HG03196 (cell line): ENCODE results near the gene KLHL5.
"Not testable (repeated sequence)": the region's sequence is repeated elsewhere in the genome, so short reads cannot be mapped to it uniquely, and the experiment has no call there.

Experiments
- ATAC-seq: cut with Tn5 transposase; IDR thresholded peaks from one replicate; pipeline ENCODE4 v1.9.1; 2021; ENCODE audit not compliant: unreplicated experiment

The KLHL5 gene

GRCh38 chr4:39085891-39086290 is 23.9 kb downstream of the KLHL5 start:
- no peak for ATAC-seq

DNA sequence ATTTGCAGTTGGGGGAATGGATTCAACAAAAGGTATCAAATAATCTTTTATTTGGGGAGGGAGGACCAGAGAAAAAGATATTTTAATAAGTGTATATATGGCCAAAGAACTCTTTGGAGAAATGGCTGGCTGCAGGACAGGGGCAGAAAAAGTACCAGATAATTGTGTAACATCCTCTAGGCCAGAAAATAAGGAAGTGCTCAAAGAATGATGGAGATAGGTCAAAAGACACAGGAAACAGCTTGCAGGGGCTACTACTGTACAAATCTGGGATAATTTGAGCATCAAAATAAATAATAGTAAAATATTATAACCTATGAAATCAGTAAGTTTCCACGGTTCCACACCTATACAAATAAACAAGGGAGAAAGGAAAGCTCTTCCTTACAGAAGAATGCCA is 34.8 kb downstream of the KLHL5 start:
- ATAC-seq, result no peak

DNA sequence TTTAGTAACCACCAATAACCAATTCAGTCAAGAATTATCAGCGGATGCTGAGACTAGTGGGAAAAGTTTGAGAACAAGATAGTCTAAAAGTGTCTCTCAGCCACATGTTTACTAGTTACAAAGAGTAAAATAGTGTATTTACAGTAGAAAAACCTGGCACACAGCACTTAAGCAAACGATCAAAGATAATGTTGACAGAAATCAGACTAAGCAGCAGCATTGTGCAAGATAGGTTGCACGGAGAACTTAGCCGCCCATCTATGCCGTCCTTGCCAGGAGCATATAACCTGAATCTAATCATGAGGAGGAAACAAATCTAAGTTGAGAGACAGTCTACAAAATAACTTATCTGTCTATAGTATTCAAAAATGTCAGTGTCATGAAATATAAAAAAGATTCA is 35.3 kb downstream of the KLHL5 start:
- no peak for ATAC-seq

DNA sequence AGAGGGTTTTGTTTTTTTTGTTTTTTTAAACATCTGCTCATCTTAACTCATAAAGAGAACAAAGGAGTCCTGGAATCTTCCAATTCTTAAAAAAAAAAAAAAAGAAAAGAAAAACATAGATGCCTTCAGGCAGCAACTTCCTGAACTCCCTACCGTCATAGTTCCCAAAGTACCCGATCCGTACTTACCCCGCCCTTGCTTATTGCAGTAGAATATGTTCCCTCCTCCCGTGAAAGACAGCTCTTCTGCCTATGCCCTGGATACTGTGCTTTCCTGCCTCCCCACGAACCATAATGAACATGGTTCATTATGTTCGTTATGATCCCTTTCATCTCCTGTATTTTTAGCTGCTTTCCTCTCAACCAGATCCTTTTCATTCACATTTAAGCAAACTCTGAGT is 40.3 kb downstream of the KLHL5 start:
- ATAC-seq, result no peak

GRCh38 chr4:39103291-39103690 is 41.3 kb downstream of the KLHL5 start:
- no peak for ATAC-seq

DNA sequence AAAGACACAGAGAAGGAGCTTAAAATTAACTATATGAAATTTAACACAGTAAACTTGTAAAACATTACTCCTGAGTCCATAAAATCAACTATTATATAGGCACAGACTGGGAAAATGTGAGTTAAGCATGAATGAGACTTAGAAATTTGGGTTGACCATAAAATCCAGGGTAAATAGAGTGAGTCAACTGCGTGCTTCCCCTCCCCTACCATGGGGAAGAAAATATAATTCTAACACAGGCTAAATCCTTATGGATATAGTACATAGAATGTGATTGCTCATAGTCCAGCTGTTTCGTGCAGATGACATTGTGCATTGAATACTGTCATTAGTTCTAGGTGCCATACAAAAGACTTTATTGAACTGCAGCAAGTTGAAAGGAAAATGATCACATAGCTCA is 42.2 kb downstream of the KLHL5 start:
- ATAC-seq, result no peak

DNA sequence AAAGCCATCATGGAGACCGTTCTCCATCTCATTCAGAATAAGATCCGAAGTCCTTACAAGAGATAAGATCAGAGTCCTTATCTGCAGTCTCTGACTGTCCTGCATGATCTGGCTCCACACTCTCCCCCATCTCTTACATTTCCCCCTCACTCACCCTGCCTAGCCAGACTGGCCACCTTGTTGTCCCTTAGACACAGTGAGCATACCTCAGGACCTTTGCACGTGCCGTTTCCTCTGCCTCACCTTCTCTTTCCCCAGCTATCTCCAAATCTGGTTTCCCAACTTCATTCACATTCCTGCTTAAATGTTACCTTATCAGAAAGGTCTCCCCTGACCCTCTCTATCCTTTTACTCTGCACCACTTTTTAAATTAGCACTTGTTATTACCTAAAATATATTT is 44.0 kb downstream of the KLHL5 start:
- no peak for ATAC-seq

DNA sequence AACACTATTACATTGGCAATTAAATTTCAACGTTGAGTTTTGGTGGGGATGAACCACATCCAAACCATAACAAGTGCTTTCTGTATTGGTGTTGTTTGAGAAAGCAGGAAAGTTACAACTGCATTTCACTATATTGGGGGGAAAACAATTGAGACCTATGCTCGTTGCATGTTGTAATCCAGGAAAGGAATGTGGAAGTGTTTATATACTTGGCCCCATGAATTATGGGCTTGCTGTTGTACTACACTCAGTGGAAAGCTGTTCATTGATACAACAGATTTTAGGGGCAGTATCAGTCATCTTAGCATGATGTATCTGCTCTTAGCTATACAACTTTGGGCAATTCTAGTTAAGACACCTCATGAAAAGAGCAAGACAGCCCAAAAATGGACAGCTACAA is 52.4 kb downstream of the KLHL5 start:
- ATAC-seq, result no peak

DNA sequence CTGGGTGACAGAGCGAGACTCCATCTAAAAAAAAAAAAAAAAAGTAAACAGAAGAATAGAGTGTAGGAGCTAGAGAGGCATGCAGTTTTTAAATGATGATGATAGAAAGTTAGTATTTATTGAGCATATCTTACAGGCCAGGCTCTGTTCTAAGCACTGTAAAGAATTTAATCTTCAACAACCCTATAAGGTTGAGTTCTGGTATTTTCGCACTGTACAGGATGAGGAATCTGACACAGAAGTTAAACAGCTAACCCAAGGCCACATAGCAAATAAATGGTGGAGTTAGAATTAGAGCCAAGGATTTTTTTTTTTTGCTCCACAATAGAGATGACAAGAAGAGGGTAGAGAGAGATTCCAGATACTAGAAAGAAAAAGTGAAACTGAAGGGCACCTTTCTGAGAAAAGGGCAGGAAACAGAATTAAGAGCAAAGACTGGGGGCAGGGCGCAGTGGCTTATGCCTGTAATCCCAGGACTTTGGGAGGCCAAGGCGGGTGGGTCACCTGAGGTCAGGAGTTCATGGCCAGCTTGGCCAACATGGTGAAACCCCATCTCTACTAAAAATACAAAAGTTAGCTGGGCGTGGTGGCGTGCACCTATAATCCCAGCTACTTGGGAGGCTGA is 56.1 kb downstream of the KLHL5 start:
- ATAC-seq, result no peak

GRCh38 chr4:39120418-39120817 is 58.4 kb downstream of the KLHL5 start:
- ATAC-seq, result no peak

DNA sequence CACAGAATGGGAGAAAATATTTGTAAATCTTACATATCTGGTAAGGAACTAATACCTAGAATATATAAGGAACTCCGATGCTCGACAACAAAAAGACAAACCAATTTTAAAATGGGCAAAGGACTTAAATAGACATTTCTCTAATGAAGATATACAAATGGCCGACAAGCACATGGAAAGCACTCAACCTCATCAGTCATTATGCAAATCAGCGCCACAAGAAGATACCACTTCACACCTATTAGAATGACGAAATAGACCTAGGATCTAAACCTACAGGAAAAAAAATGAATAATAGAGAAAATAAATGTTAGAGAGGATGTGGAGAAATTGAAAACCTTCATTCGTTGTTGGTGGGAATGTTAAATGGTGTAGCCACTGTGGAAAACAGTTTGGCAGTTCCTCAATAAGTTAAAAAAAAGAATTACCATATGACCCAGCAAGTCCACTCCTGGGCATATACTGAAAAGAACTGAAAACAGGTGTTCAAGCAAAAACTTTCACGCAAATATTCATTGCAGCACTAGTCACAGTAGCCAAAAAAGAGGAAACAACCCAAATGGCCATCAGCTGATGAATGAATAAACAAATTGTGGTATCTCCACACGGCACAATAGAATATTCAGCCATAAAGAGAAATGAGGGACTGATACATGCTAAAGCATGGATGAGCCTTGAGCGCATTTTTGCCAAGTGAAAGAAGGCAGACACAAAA is 63.0 kb downstream of the KLHL5 start:
- ATAC-seq, result peak; percentile 53

DNA sequence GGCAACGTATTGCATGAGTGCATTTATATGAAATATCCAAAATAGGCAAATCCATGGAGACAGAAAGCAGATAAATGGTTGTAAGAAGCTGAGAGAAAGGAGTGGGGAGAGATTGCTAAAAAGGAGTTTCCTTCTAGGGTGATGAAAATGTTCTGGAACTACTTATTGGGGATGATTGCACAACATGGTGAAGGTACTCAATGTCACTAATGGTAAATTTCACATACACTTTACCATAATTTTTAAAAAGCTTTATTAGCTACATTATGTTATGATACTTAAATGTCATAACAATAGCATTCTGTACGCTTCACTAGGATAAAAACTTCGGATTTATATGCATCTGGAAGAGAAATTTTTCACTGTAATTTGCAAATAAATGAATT is 63.6 kb downstream of the KLHL5 start:
- no peak for ATAC-seq

DNA sequence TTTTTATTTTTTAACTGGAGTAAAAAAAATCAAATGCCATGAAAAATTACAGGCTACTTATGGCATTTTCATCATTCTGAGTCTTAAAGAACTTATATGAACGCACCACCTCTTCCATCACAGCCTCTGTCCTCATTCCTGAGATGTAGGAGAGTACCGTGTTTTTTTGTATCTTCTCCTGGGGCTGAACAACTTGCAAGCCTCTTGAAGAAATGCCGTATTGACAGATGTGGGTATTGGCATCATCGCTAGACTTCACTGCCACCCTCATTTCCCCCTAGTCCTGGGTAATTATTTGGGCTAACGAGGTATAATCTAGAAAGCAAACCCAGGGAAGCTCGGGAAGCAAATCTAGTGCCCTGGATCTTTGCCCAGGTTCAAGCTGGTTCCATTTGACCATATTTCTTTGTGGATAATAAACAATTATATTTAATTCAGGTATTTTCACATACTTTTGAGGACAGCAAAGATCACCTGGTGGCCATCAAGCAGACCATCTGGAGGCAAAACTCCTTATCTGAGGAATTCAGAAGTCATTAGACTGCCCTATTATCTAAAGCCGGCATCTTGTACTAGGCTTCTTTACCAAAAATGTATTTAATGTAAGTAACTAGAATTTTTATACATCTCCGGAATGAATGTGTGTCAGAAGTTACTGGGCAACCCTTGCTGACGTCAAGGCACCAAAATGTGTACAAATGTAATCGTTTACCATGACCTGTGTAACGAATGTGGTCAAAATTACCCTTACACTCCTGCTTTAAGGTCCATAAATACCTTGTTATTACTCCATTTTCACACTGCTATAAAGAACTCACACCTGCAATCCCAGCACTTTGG is 64.4 kb downstream of the KLHL5 start:
- ATAC-seq, result no peak

DNA sequence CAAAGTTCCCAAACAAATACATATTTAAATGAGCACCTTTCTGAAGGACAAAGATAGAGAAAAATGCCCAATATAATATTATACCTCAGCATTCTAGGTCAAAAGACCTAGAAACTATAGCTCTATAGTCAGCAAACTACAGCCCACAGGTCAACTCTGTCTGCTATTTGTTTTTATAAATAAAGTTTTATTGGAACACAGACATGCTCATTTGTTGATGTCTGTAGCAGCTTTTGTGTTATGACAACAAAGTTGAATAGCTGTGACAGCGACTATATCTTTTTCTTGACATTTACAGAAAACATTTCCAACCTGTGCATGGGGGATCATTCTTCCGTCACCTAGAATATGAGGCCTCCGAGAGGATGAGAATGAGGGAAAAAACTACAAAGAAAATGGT is 71.6 kb downstream of the KLHL5 start:
- no peak for ATAC-seq

GRCh38 chr4:39134683-39135306 is 72.8 kb downstream of the KLHL5 start:
- peak; percentile 12 for ATAC-seq

- ATAC-seq, result not testable (repeated sequence)
Observed at GRCh38 chr4:39138227-39138626, 76.2 kb downstream of the KLHL5 start.

GRCh38 chr4:39146211-39146610 is 84.2 kb downstream of the KLHL5 start:
- no peak for ATAC-seq

DNA sequence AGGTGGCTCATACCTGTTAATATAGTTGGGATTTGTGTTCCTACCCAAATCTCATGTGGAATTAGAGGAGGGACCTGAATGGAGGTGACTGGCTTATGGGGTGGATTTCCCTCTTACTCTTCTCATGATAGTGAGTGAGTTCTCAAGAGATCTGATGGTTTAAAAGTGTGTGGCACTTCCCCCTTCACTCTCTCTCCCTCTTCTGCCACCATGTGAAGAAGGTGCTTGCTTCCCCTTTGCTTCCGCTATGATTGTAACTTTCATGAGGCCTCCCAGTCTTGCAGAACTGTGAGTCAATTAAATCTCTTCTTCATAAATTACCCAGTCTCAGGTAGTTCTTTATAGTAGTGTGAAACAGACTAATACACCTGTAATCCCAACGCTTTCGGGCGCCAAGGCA is 92.0 kb downstream of the KLHL5 start:
- ATAC-seq, result no peak

DNA sequence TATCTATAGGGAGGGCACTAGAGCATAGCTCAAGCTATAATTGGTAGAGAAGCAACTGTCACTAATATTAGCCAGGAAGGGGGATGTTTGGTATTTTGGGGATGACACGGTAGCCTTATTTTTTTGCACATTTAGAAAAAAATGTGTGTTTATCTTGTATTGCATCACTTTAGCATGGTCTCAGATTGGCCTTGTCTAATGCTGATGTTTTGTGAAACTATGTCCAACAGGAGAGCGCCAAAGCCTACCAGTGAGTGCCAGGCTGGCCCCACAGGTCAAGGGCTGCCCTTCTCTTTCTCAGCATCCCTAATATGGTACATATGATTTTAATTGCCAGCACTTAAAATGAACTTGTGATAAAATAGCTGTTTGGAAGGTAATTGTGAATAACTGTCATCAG is 95.5 kb downstream of the KLHL5 start:
- no peak for ATAC-seq

DNA sequence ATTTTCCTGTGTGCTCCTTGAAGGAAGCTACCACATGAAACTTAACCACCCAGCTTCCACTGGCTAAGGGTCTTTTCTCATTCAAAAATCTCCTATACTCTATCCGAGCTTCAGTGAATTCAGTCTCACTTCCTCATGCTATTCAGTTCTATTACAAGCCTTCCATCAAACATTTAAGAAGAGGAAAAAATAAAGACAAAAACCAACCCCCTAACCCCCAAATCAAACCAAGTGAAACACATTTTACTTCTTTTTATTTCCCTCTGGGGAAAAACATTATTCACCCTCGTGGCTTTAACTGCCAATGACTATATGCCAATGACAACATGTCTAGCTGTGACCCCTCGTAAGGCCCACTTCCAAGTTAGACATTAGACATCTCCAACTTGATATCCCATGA is 104.1 kb downstream of the KLHL5 start:
- no peak for ATAC-seq

- peak; percentile 40 for ATAC-seq
Observed at GRCh38 chr4:39166669-39167068, 104.6 kb downstream of the KLHL5 start.

- ATAC-seq, result no peak
Observed at GRCh38 chr4:39169426-39169825, 107.4 kb downstream of the KLHL5 start.
